ENCODE results near the gene TMOD2.

Gene TMOD2

GRCh38 chr15:51750792-51751696 lies at the start of gene TMOD2:
Gene TMOD2, plus strand, starts transcription at chr15:51751597. Its CDS starts 14,845 bp downstream, at chr15:51766442.
- DNase-seq: peak in 1 of 4 experiments; percentile 15

- DNase-seq: no peak
Observed at GRCh38 chr15:51702710-51703109, 48.7 kb upstream of the TMOD2 start.

DNA sequence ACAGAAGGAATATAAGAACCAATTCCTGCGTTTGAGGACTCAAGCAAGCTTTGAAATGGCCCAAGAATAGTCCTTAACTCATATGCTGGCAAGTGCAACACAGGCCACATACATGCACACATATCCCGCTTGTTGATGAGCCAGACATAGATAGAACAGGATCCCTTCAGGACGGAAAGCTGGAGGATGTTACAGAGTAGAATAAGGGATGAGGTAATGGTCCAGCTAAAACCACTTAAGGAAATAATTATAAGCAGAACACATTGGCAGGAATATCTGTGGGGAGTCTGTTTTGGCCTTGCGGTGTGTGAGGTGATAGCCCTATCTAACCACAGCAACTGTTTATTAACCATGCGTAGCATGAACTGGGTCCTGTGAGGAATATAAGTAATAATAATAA lies 45.1 kb upstream of the TMOD2 start:
- no peak for DNase-seq

DNA sequence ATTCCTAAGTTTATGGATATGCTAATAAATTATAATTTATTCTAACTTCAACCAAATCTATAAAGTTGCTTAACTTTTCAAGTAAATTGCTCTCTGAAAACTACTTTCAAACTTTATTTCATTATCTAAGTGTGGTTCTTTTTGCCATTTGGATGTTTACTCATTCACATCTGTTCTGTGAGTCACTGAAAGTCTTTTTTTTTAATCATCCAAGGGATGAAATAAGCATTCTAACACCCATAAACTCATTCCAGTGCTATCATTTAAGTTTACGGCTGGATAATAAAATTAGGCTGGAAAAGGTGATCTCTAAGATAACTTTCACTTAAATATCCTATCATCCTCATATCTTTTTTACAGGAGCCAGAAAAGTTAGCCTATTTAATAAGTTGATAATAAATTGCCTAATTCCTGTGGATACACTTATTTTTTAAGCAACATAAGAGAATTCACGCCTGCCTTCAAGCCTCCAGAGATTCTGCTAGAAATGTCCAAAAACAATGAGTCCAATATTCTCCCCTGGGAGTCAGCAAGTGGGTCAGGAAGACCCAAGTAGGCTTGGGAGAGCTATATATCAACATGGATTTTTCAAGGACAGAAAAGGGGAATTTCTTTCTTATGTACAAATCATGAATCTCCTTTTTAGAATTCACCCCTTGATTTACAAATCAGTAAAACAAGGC lies 44.3 kb upstream of the TMOD2 start:
- no peak for DNase-seq

GRCh38 chr15:51708013-51708412 lies 43.4 kb upstream of the TMOD2 start:
- no peak for DNase-seq

DNA sequence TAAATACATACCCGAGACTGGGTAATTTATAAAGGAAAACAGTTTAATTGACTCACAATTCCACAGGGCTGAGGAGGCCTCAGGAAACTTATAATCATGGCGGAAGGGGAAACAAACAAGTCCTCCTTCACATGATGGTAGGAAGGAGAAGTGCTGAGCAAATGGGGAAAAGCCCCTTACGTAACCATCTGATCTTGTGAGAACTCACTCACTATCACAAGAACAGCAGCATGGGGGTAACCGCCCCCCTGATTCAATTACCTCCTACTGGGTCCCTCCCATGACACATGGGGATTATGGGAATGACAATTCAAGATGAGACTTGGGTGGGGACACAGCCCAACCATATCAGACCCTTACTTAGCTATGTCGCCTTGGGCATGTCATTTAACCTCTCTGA lies 42.4 kb upstream of the TMOD2 start:
- no peak for DNase-seq

DNA sequence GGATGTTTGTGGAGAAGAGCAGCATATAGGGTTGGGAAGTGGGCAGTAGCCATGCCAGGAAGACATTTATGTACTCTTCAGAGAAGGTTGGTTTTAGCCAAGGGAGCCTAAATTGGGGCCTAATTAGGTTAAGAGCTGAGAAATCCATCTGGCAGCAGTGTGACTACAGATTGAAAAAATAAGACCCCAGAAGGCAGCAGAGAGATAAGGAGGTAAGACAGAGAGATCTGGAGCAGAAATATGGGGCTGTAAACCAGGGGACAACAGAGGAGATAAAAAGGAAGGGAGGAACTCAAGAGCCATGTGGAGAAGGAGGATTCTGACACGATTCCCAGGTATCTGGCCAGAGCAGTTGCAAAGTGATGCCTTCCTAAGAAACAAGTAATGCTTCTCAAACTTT lies 37.2 kb upstream of the TMOD2 start:
- DNase-seq: no peak

DNA sequence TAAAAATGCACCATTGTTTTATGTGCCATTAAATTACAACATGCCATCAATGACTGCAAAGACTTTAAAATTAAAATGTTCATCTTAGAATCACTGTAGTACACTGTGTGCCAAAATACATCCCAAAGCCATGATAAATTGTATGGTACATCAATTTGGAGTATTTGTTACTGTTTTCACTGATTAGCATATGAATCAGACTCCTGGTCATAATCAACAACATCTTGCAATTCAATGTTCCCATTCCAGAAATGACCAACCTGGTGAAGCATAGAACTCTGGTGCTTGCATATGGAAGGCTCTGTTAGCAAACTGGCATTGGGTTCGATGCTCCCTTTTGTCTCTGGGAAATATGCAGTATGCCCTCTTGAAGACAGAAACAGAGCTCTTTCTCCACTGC lies 36.5 kb upstream of the TMOD2 start:
- no peak for DNase-seq

DNA sequence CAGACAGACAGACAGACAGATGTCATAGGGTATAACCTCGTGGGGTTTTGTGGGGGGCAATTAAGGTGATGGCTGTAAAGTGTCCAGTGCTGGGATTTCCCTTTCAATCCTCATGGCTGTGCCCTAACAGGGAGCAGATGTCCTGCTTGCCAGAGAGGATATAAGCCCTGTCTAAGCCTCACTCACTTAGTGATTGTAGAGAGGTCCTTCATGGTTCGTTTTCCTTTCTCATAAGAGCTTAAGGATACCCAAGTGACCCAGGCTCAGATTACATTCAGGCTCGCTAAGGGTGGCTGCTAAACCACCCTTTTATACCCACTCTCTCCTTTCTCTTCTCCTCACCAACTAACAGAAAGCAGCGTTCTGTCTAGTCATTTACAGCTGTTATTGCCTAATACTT lies 33.2 kb upstream of the TMOD2 start:
- no peak for DNase-seq

- no peak for DNase-seq
Observed at GRCh38 chr15:51718746-51719145, 32.7 kb upstream of the TMOD2 start.

GRCh38 chr15:51720201-51720995 lies 31.0 kb upstream of the TMOD2 start:
- DNase-seq: no peak

- no peak for DNase-seq
Observed at GRCh38 chr15:51721199-51721960, 30.0 kb upstream of the TMOD2 start.

- DNase-seq: no peak
Observed at GRCh38 chr15:51724199-51724598, 27.2 kb upstream of the TMOD2 start.

- DNase-seq: no peak
Observed at GRCh38 chr15:51724673-51725072, 26.7 kb upstream of the TMOD2 start.

DNA sequence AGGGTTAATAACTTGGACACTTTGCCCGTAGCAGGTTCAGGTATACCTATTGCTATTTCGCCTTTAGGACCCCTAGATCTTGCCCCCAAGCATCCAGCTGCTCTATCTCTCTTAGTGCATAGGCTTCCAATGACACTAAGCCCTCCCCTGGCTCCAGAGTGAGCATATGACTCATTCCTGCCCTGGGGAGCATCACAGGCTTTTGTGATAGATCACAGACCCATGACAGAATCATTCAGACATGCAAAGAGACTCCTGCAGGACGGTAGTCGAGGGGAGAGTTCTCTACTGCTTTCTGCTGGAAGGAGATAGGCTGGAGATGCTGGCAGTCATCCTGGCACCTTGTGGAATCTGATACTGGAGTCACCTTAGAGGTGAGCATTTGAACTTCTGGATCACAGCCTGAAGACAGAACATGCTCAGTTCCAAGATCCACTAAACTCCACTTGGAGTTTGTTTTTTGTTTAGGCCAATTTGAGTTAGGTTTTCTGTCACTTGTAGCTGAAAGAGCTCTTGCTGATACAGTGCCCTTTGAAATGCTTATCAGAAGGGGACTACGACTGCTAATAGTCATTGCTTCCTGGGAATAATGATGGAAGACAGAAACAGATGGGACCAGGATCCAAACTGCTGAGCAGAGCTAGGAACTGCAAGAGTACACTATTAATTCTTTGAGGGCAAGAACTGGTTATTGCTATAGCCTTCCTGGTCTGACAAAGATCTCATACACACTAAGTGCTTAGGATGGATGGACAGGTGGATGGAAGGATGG lies 24.9 kb upstream of the TMOD2 start:
- peak in 1 of 4 experiments; percentile 9 for DNase-seq

- no peak for DNase-seq
Observed at GRCh38 chr15:51727141-51727897, 24.1 kb upstream of the TMOD2 start.

- DNase-seq: no peak
Observed at GRCh38 chr15:51731549-51732267, 19.7 kb upstream of the TMOD2 start.

- no peak for DNase-seq
Observed at GRCh38 chr15:51732646-51733045, 18.8 kb upstream of the TMOD2 start.

DNA sequence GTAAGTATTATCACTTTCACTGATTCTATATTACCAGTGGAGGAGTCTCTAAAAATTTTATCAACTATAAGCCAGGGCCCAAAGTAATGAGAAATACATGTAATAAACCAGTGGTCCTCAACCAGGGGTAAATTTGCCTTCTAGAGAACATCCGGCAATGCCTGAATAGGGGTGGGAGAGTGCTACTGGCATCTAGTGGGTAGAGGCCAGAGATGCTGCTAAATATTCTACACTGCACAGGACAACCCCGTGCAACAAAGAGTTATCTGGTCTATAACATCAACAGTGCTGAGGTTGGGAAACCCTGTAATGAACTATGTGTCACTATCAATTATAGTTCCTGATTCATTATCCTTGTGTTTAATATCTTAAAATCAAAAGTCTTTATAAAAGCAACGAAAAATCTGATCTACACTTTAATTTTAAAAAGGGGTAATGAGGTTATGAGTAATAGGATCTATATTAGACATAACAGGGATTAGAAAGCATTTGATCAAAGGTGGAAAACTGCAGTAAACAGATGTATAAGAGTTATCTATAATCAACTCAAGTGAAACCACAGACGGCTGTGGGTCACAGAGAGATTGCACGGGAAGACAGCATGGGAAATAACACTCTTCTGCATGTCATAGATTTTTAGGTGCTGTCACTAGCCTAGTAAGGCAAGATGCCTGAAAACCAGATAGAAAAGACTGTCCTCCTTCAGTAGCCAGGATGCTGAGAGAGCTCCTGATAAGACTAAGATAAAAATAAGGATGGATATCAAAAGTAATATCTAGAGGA lies 16.0 kb upstream of the TMOD2 start:
- peak in 1 of 4 experiments; percentile 9 for DNase-seq

Measured in activated CD4-positive, CD25-positive, alpha-beta regulatory T cell (primary cell).